GM04504 (cell line): ENCODE data around the gene LCORL.
A peak's percentile ranks its signal among the peaks of the same experiment; 100 is the strongest.
"Not testable (repeated sequence)": the region's sequence is repeated elsewhere in the genome, so short reads cannot be mapped to it uniquely, and the experiment has no call there.

ENCODE experiments used
- DNase-seq: peaks from one replicate; pipeline ENCODE4 v3.0.0-alpha.2; 2012; ENCODE audit warnings: low read depth

LCORL gene

GRCh38 chr4:17932041-17932440 is 89.5 kb downstream of the LCORL start:
- DNase-seq: no peak

- no peak for DNase-seq
Measured at GRCh38 chr4:17930256-17930655, 91.3 kb downstream of the LCORL start.

GRCh38 chr4:17924189-17924588 is 97.4 kb downstream of the LCORL start:
- no peak for DNase-seq

- no peak for DNase-seq
Measured at GRCh38 chr4:17921451-17921850, 100.1 kb downstream of the LCORL start.

GRCh38 chr4:17920681-17921080 is 100.9 kb downstream of the LCORL start:
- no peak for DNase-seq

- no peak for DNase-seq
Measured at GRCh38 chr4:17915439-17915838, 106.1 kb downstream of the LCORL start.

GRCh38 chr4:17912011-17912410 is 109.5 kb downstream of the LCORL start:
- no peak for DNase-seq

GRCh38 chr4:17911608-17912007 is 109.9 kb downstream of the LCORL start:
- DNase-seq: no peak

- DNase-seq: no peak
Measured at GRCh38 chr4:17898553-17899055, 123.0 kb downstream of the LCORL start.

GRCh38 chr4:17895481-17895880 is 126.1 kb downstream of the LCORL start:
- DNase-seq: no peak

- DNase-seq: no peak
Measured at GRCh38 chr4:17894421-17894820, 127.1 kb downstream of the LCORL start.

GRCh38 chr4:17889692-17890091 is 131.9 kb downstream of the LCORL start:
- DNase-seq: no peak

GRCh38 chr4:17884511-17884910 is 137.0 kb downstream of the LCORL start:
- no peak for DNase-seq

- peak; percentile 4 for DNase-seq
Measured at GRCh38 chr4:17884063-17884462, 137.5 kb downstream of the LCORL start.

- no peak for DNase-seq
Measured at GRCh38 chr4:17877661-17878060, 143.9 kb downstream of the LCORL start.

GRCh38 chr4:17876943-17877342 is 144.6 kb downstream of the LCORL start:
- no peak for DNase-seq

- DNase-seq: no peak
Measured at GRCh38 chr4:17875402-17876070, 146.0 kb downstream of the LCORL start.

- DNase-seq: no peak
Measured at GRCh38 chr4:17869327-17869726, 152.2 kb downstream of the LCORL start.

GRCh38 chr4:17867276-17867675 is 154.3 kb downstream of the LCORL start:
- no peak for DNase-seq

GRCh38 chr4:17866810-17867209 is 154.7 kb downstream of the LCORL start:
- DNase-seq: no peak

GRCh38 chr4:17865866-17866363 is 155.6 kb downstream of the LCORL start:
- no peak for DNase-seq

GRCh38 chr4:17861906-17862305 is 159.6 kb downstream of the LCORL start:
- DNase-seq: not testable (repeated sequence)

- DNase-seq: no peak
Measured at GRCh38 chr4:17859793-17860406, 161.7 kb downstream of the LCORL start.

GRCh38 chr4:17854036-17854435 is 167.5 kb downstream of the LCORL start:
- no peak for DNase-seq
